Measurements from ENCODE around the gene DOCK3.
"Not testable (repeated sequence)": the region's sequence is repeated elsewhere in the genome, so short reads cannot be mapped to it uniquely, and the experiment has no call there.

DOCK3 gene

GRCh38 chr3:51378065-51378464, 703.3 kb downstream of the DOCK3 start:
- no peak for DNase-seq

DNA sequence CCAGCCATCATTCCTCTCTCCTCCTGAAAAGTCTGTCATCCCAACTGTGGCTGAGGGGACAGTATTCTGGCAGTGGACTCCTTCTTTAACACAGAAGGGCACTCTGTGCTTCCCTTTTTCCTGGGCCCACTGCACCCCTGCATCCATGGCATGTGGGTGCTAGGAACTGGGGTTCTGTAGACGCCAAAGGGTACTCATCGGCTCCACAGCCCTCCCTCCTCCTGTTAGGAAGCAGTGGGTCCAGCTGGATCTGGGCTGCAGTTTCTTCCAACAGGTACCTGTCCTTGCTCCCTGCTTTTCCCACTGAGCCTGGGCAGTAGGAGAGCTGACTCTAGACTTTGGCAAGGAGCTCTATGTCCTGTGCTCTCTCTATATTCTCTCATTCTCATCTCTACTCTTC, 704.0 kb downstream of the DOCK3 start:
- DNase-seq: no peak

GRCh38 chr3:51379301-51379700, 704.6 kb downstream of the DOCK3 start:
- no peak for DNase-seq

- no peak for DNase-seq
These were observed 705.2 kb downstream of the DOCK3 start for GRCh38 chr3:51379746-51380455.

- DNase-seq: no peak
These were observed 706.0 kb downstream of the DOCK3 start for GRCh38 chr3:51380601-51381332.

GRCh38 chr3:51381333-51381705, 706.6 kb downstream of the DOCK3 start:
- DNase-seq: no peak

DNA sequence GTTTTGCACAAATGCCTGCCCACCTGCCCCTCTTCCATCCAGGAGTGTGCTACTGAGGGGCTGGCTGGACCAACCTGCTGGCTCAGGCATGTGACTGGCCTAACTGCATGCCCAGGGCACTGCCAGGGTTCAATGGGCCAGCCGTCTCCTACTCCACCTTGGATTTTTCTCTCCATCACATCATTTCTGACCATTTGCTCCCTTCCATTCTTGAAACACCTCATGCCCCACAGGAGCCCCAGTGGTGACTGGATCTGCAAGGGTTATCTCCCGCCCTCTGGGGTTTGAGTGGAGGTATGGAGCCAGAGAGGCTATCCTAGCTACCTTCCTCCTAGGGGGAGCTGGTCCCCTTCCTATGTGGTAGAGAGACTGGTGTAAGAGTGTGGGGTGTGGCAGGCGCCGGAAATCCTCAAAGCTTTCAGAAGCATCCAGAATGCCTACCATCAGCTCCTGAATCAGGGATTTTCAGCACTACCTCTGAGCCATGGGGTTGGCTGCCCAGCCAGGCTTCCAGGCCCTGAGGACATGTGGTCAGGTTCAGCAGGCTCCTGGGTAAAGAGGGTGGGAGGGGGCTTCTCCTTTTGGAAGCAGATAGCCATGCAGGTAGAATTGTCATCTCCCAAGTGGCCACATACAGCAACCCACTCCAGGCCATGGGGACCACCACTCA, 707.5 kb downstream of the DOCK3 start:
- DNase-seq: no peak

GRCh38 chr3:51382947-51383578, 708.3 kb downstream of the DOCK3 start:
- DNase-seq: no peak

DNA sequence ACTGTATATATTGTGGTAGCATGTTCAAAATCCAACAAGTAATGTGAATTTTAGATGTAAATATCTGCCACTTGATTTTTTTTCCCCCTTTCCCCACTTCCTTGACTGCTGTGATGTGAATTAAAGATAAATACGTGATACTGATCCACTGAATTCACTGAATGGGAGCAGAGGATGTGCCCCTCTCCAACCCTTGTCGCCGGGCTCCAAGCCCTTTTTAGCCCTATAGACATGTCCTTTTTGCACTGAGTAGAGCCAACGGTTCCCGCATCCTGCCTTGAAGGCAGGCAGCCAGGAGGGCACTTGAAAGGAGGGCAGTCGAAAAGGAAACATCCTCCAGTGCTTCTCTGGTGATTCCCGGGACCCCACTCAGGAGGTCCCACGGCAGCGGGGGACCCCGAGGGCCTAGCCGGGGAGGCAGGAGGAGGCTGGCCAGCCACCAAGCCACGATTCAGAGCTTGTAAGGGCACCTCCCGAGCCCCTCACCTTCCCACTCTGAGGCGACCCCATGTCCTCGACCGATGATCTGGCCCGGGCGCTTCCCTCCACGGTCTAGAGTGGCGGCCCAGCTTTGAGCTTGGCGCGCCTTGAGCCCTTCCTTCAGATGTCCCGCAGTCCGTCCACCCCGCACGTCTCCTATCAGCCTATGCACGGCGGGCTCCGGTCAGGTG, 709.5 kb downstream of the DOCK3 start:
- DNase-seq: no peak

GRCh38 chr3:51384726-51385473, 710.2 kb downstream of the DOCK3 start, which contains the start of gene MANF:
Gene MANF, plus strand, starts transcription at chr3:51385291. Its CDS starts 52 bp downstream, at chr3:51385343.
- peak; percentile 98 for DNase-seq

GRCh38 chr3:51385621-51386091, 710.9 kb downstream of the DOCK3 start:
- DNase-seq: peak; percentile 28

DNA sequence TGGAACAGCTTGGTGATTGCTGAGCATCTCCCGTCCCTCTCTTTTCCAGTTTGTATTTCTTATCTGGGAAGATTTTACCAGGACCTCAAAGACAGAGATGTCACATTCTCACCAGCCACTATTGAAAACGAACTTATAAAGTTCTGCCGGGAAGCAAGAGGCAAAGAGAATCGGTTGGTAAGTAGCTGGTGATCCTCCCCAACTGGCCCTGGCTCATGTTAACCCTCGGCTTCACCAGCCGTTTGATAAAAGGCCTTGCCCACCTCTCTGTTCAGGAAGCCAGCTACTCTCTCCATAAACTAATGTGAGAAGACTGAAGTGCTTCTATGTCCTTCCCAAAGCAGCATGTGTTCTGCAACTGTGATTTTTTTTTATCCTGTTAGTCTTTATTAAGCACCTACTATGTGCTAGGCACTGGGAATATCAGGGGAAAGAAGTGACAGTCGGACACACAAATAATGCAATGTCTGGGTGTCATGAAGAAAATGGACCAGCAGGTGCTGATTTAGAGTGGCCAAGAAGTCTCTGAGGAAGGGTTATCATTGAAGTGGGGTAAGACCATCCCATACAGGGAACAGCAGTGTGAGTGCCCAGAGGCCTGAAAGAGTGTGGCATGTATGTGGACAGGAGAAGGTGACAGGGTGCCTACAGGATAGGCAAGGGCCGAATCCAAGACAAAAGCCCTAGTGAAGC, 711.6 kb downstream of the DOCK3 start:
- DNase-seq: no peak

DNA sequence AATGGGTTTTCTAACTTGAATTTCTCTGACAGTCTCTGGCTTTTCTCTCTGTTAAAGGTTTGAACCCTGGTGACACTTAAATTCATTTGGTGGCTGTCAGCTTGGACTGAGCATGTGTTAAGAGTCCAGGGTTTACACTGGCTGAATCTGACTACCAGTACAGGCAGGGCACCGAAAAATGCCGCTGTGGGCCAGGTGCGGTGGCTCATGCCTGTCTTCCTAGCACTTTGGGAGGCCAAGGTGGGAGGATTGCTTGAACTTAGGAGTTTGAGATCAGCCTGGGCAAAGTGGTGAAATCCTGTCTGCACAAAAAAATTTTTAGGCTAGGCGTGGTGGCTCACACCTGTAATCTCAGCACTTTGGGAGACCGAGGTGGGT, 712.1 kb downstream of the DOCK3 start:
- no peak for DNase-seq

- DNase-seq: not testable (repeated sequence)
These were observed 712.6 kb downstream of the DOCK3 start for GRCh38 chr3:51387281-51387680.

- no peak for DNase-seq
These were observed 713.7 kb downstream of the DOCK3 start for GRCh38 chr3:51388286-51389029.

DNA sequence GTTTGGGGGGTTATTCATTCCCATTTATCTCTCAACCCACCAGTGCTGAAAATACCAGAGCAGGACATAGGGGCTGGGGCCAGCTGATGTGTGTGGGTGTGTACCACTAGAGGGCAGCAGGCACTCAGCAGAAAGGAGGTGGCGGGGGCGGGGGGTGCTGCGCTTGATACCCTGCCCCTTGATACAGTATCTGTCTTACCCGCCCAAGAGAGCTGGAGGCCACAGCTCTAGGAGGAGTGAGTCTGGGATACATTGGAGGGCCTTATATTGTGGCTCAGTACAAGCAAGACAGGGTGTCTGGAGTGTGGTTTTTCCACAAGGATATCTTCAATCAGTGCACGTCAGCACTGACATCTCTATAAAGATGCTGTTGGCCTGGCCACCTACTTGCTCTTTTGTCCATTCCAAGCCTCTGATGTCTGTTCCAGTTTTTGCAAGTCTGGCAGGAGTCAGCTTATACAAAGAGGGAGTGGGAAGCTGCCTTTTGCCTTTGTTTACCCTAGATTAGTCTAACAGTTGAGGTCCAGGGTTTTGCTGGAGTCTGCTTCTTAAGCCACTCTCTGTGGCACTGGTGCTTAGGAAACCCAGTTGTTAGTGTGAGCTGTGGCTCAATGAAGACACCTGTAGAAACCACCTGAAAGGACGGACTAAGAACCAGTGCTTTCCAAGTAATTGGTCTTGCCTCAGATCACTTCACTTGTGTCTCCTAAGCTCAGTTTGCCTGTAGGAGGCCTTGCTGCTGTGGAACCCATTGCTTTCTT, 714.9 kb downstream of the DOCK3 start:
- peak; percentile 51 for DNase-seq

DNA sequence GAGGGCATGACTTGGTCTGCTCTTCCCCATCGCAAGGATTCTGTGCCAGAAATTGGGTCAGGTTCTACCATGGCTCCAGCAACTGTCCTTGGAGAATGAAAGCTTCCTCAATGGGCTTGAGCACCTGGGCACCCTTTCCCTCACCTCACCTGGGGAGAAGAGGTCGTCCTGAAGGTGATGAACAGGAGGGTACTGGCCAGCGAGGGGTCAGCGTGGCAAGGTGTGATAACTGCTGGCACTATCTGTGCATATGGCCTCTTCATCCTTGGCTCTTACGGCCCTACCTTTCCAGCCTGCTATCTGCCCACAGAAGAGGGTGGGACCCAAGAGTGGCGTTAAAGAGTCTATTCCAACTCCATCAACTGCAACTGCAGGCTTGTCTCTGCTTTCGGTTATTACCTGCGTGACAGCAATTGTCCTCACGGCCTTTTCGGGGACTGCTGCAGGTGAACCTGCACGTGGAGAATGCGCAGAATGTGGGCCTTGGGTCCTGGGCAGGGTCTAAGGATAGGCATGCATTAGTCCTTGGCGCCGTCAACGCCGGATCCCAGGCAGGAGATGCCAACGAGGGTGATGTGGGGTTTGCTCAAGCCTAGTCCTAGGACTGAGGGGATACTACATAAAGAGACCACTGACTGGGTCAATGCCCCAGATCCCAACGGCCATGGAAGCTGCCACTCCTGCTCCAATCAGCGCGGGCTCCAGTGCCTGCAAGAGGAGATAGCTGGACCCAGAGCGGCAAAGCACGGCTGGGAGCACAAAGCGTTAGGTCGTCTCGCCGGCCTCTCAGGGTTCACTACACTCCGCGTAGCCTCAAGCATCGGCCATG, 715.7 kb downstream of the DOCK3 start:
- DNase-seq: no peak

DNA sequence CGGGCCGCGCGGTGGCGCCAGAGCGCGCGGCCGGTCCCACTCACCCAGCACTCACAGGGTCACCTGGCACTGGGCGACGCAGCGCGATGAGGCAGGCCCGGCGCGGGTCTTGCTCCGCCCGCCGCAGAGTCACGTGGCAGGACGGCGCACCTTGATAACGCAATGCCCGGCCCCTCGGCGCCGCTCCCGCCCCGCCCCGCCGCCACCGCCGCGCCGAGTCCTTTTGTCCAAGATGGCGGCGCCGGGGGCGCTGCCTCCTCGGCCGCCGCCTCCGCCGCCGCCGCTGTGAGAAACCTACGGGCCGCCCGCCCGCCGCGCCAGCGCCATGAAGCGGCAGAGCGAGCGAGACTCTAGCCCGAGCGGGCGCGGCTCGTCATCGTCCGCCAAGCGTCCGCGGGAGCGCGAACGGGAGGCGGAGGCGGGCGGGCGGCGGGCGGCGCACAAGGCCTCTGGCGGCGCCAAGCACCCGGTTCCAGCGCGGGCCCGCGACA, 716.4 kb downstream of the DOCK3 start, which contains the start of gene RBM15B:
TSS of gene RBM15B (plus strand) at position 211 of the 491 bp plus-strand sequence. CDS start at position 326, 115 bp downstream.
- peak; percentile 97 for DNase-seq

Measured in central memory CD4-positive, alpha-beta T cell (primary cell).